OCI-LY1 (cell line): ENCODE data around the gene CHSY1.

ENCODE experiments used
- H2AFZ ChIP-seq: fragments of 200-600 bp; sonication (generic), shearing (Covaris generic); 2 replicates; pipeline ENCODE4 v1.6.0; 2014; ENCODE audit warnings: antibody characterized with exemption, mild to moderate bottlenecking, low read length
- H3F3A ChIP-seq: fragments of 200-600 bp; sonication (generic), shearing (Covaris generic); 2 replicates; pipeline ENCODE4 v1.6.0; 2014; ENCODE audit warnings: mild to moderate bottlenecking, antibody characterized with exemption, low read length, moderate library complexity; ENCODE audit not compliant: insufficient read depth
- H3K27ac ChIP-seq: fragments of 200-600 bp; sonication (generic); 2 replicates; pipeline ENCODE4 v1.5.1; 2014; ENCODE audit warnings: low read length, mixed run types, mild to moderate bottlenecking, low read depth; ENCODE audit not compliant: poor library complexity, severe bottlenecking
- H3K27me3 ChIP-seq: fragments of 200-600 bp; sonication (generic); 2 replicates; pipeline ENCODE4 v1.6.0; 2014; ENCODE audit warnings: antibody characterized with exemption, mild to moderate bottlenecking, low read length, moderate library complexity; ENCODE audit not compliant: insufficient read depth
- H3K36me3 ChIP-seq: fragments of 200-600 bp; sonication (generic); 2 replicates; pipeline ENCODE4 v1.6.1; 2014; ENCODE audit warnings: mild to moderate bottlenecking, antibody characterized with exemption, low read length, moderate library complexity, mixed read lengths; ENCODE audit not compliant: insufficient read depth
- H3K4me1 ChIP-seq: fragments of 200-600 bp; sonication (generic); 2 replicates; pipeline ENCODE4 v1.5.1; 2014; ENCODE audit warnings: mild to moderate bottlenecking, low read length, moderate library complexity; ENCODE audit not compliant: insufficient read depth, severe bottlenecking
- H3K4me2 ChIP-seq: fragments of 200-600 bp; sonication (generic), shearing (Covaris generic); 2 replicates; pipeline ENCODE4 v1.6.1; 2014; ENCODE audit warnings: low read length
- H3K4me3 ChIP-seq: fragments of 200-600 bp; sonication (generic); 2 replicates; pipeline ENCODE4 v1.5.1; 2014; ENCODE audit warnings: low read length, low read depth, mild to moderate bottlenecking, mixed read lengths; ENCODE audit not compliant: poor library complexity, severe bottlenecking
- H3K79me2 ChIP-seq: fragments of 200-600 bp; shearing (Covaris generic); 2 replicates; pipeline ENCODE4 v1.6.1; 2016; ENCODE audit warnings: mixed run types, low read length, mixed read lengths; ENCODE audit not compliant: insufficient read depth
- H3K9ac ChIP-seq: fragments of 200-600 bp; sonication (generic), shearing (Covaris generic); 2 replicates; pipeline ENCODE4 v1.6.1; 2014; ENCODE audit warnings: mild to moderate bottlenecking, low read length, mixed read lengths
- H3K9me2 ChIP-seq: fragments of 200-600 bp; sonication (generic), shearing (Covaris generic); 2 replicates; pipeline ENCODE4 v1.6.1; 2014; ENCODE audit warnings: low read depth, mild to moderate bottlenecking, low read length, mixed read lengths
- H3K9me3 ChIP-seq: fragments of 200-600 bp; shearing (Covaris generic); 2 replicates; pipeline ENCODE4 v1.6.1; 2014; ENCODE audit warnings: low read length, mixed read lengths
- H4K20me1 ChIP-seq: fragments of 200-600 bp; sonication (generic), shearing (Covaris generic); 2 replicates; pipeline ENCODE4 v1.6.0; 2016; ENCODE audit warnings: mild to moderate bottlenecking, low read length; ENCODE audit not compliant: insufficient read depth
- EZH2 ChIP-seq: fragments of 200-600 bp; sonication (generic), shearing (Covaris generic); IDR thresholded peaks from 2 replicates; pipeline ENCODE4 v1.8.0; 2017; ENCODE audit warnings: borderline replicate concordance, mixed run types, mild to moderate bottlenecking, antibody characterized with exemption, low read length, moderate library complexity, mixed read lengths
- TF ChIP-seq, protein P1 (sequence below): fragments of 200-600 bp; sonication (generic), shearing (Covaris generic); IDR thresholded peaks from 2 replicates; pipeline ENCODE4 v1.5.1; 2017; ENCODE audit warnings: mild to moderate bottlenecking, antibody characterized with exemption, low read length, moderate library complexity, mixed read lengths

Gene CHSY1

DNA sequence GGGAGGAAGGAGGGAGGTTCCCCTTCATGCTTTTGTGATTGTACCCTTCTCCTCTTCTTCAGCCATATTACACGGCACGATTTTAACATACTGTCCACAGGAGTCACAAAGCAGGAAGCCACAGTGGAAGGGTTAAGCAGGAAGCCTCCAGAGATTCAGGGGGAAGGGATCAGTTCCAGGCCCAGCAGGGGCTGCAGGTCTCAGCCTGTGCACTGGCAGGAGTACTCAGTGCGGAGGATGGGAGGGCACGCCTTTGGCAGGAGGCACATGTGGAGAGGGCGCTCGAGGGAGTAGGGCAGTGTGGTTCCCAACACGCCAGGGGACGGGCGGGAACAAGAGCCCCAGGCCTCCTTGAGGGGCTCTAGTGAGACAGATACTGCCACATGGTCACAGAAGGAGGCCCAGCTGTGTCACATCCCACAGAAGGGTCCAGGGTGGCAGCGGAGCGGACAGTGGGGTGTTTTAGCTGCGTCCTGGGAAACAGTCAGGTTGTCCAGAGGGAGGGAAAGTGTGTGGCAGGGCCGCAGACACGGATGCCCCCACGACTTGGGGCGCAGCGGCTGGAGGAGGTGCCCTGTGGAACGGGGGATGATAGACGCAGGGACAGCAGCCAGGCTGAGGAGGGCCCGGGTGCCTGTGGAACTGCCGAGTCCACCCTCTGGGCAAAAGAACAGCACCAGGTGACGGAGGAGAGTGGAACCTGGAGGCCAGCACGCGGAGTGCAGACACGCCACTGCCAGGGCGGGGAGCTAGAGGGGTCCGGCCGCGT is 77.5 kb downstream of the CHSY1 start:
- TF ChIP-seq EZH2, result no peak
- Histone ChIP-seq H3K36me3 (peaks cover 14% of the 10 kb centered on the region), H4K20me1 (no peaks in the 10 kb centered on the region), H3K79me2 (no peaks in the 10 kb centered on the region), H3K9me2 (no peaks in the 10 kb centered on the region), H3K9me3 (no peaks in the 10 kb centered on the region), H3K27me3 (no peaks in the 10 kb centered on the region), H3K9ac (no peak overlapping the region), H3K4me1 (no peaks in the 10 kb centered on the region), H3K4me2 (no peak overlapping the region), H3K27ac (no peak overlapping the region), H3K4me3 (no peak overlapping the region), H2AFZ (no peak overlapping the region), H3F3A (no peaks in the 10 kb centered on the region)

DNA sequence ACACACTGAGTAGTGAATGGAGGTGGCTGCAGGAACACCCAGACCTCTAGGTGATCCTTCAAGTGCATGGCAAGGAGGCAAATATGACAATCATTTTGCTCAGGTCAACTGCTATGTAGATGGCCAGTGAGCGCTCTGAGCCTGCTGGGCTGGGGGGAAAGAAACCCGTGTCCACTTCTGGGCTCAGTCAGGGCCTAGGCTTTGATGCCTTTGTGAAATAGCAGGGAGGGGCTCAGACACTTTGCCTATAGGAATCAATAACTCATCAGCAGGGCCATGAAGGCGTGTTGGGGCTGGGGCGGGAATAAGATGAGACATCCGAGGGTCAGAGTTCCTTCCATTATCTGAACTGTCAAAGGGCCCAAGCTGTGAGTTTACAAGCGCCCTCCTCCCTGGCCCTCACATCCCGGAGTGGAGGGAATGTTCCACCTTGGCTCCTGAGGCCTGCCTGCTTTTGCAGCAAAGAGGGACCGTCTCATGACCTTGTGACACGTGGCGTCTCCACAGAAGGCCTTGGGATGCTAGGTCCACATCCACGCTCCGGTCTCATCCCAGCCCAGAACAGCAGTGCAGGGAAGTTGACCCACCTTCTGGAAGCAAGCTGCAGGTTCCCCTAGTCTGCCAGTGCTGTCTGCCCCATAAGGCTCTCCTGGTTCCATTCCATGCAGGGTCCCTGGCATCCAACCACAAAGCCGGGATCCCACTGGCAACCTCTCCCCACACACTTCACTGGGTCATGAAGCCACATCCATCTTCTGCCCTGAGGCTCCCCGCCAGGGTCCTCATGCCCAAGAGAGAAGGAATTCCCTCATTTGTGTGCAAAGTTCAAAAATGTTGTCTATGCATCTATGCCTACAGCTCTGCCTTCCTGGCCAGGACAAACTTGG is 78.4 kb downstream of the CHSY1 start:
- no peaks in the 10 kb centered on the region for H3K79me2 ChIP-seq
- H3K36me3 ChIP-seq, result peaks cover 11% of the 10 kb centered on the region
- H3K4me3 ChIP-seq, result no peak overlapping the region
- no peaks in the 10 kb centered on the region for H3K9me3 ChIP-seq
- no peak overlapping the region for H2AFZ ChIP-seq
- no peak overlapping the region for H3K9ac ChIP-seq
- H3K27ac ChIP-seq, result no peak overlapping the region
- H3K4me1 ChIP-seq, result no peaks in the 10 kb centered on the region
- H3F3A ChIP-seq, result no peaks in the 10 kb centered on the region
- TF ChIP-seq EZH2, result no peak
- TF ChIP-seq, protein P1, sequence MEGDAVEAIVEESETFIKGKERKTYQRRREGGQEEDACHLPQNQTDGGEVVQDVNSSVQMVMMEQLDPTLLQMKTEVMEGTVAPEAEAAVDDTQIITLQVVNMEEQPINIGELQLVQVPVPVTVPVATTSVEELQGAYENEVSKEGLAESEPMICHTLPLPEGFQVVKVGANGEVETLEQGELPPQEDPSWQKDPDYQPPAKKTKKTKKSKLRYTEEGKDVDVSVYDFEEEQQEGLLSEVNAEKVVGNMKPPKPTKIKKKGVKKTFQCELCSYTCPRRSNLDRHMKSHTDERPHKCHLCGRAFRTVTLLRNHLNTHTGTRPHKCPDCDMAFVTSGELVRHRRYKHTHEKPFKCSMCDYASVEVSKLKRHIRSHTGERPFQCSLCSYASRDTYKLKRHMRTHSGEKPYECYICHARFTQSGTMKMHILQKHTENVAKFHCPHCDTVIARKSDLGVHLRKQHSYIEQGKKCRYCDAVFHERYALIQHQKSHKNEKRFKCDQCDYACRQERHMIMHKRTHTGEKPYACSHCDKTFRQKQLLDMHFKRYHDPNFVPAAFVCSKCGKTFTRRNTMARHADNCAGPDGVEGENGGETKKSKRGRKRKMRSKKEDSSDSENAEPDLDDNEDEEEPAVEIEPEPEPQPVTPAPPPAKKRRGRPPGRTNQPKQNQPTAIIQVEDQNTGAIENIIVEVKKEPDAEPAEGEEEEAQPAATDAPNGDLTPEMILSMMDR, result no peak
- H3K27me3 ChIP-seq, result no peaks in the 10 kb centered on the region
- H3K4me2 ChIP-seq, result no peak overlapping the region
- H3K9me2 ChIP-seq, result no peaks in the 10 kb centered on the region
- no peaks in the 10 kb centered on the region for H4K20me1 ChIP-seq

DNA sequence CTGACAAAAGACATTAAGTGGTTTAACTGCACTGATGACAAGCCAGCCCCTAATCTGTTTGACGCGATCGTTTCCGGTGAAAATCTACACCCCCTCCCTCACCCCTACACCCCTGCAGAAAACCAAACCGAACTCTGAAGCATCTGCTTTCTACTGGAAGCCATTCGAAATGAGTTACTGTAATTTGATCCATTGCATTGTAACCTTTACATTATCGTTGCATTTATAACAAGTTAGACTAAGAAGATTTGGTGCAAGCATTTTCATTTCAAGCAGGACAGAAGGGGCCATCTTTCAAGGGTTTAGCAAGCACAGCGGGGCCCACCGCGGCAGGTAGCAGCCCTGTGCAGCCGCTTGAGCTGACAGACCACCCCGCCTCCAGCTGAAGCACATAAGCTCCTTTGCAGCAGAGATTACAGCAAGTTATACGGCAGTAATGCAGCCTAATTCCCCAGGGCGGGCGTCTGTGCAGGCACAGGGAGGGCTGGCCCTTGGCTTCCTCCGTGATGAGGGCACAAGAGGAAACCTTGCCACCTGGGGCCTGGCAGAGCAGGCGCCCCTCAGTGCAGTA is 79.3 kb downstream of the CHSY1 start:
- TF ChIP-seq EZH2, result no peak
- TF ChIP-seq, protein P1, result no peak
- Histone ChIP-seq H3K9me3 (no peaks in the 10 kb centered on the region), H3K27me3 (no peaks in the 10 kb centered on the region), H3K9me2 (no peaks in the 10 kb centered on the region), H3K36me3 (0 out of 2 replicates have a peak, but pooled peaks cover 2% of the 10 kb centered on the region), H3K9ac (no peak overlapping the region), H4K20me1 (no peaks in the 10 kb centered on the region), H3K4me3 (no peak overlapping the region), H3K4me1 (no peaks in the 10 kb centered on the region), H3K4me2 (no peak overlapping the region), H2AFZ (no peak overlapping the region), H3F3A (no peaks in the 10 kb centered on the region), H3K27ac (no peak overlapping the region), H3K79me2 (no peaks in the 10 kb centered on the region)
